HG03095 (cell line): ENCODE results near the gene CELSR1.
"Not testable (repeated sequence)": the region's sequence is repeated elsewhere in the genome, so short reads cannot be mapped to it uniquely, and the experiment has no call there.

Source experiments
- ATAC-seq: cut with Tn5 transposase; IDR thresholded peaks from one replicate; pipeline ENCODE4 v1.9.1; 2021; ENCODE audit warnings: moderate library complexity; ENCODE audit not compliant: unreplicated experiment

Gene CELSR1

GRCh38 chr22:46402505-46402904 is 134.9 kb downstream of the CELSR1 start:
- ATAC-seq: no peak

- no peak for ATAC-seq
Observed at GRCh38 chr22:46401370-46401769, 136.1 kb downstream of the CELSR1 start.

GRCh38 chr22:46399251-46400024 is 138.0 kb downstream of the CELSR1 start:
- ATAC-seq: no peak

GRCh38 chr22:46397951-46398350 is 139.5 kb downstream of the CELSR1 start:
- no peak for ATAC-seq

GRCh38 chr22:46397514-46397913 is 139.9 kb downstream of the CELSR1 start:
- ATAC-seq: no peak

GRCh38 chr22:46397049-46397448 is 140.4 kb downstream of the CELSR1 start:
- not testable (repeated sequence) for ATAC-seq

- ATAC-seq: no peak
Observed at GRCh38 chr22:46395145-46395544, 142.3 kb downstream of the CELSR1 start.

GRCh38 chr22:46394622-46395021 is 142.8 kb downstream of the CELSR1 start:
- ATAC-seq: no peak

- no peak for ATAC-seq
Observed at GRCh38 chr22:46393873-46394272, 143.5 kb downstream of the CELSR1 start.

GRCh38 chr22:46392137-46392844 is 145.1 kb downstream of the CELSR1 start:
- ATAC-seq: no peak

GRCh38 chr22:46391486-46392136 is 145.8 kb downstream of the CELSR1 start:
- ATAC-seq: no peak

- ATAC-seq: no peak
Observed at GRCh38 chr22:46390652-46391301, 146.6 kb downstream of the CELSR1 start.

GRCh38 chr22:46390105-46390651 is 147.2 kb downstream of the CELSR1 start:
- ATAC-seq: no peak

- no peak for ATAC-seq
Observed at GRCh38 chr22:46389081-46389480, 148.3 kb downstream of the CELSR1 start.

GRCh38 chr22:46388647-46389046 is 148.8 kb downstream of the CELSR1 start:
- ATAC-seq: no peak

- no peak for ATAC-seq
Observed at GRCh38 chr22:46387748-46388147, 149.7 kb downstream of the CELSR1 start.

GRCh38 chr22:46386312-46386711 is 151.1 kb downstream of the CELSR1 start:
- ATAC-seq: no peak

- no peak for ATAC-seq
Observed at GRCh38 chr22:46382524-46382923, 154.9 kb downstream of the CELSR1 start.

- ATAC-seq: no peak
Observed at GRCh38 chr22:46381731-46382130, 155.7 kb downstream of the CELSR1 start.

GRCh38 chr22:46381142-46381541 is 156.3 kb downstream of the CELSR1 start:
- ATAC-seq: no peak

GRCh38 chr22:46380581-46380980 is 156.8 kb downstream of the CELSR1 start:
- ATAC-seq: no peak
